Panc1 (cell line): ENCODE measurements around the gene WNK2.

Source experiments
- CTCF ChIP-seq: fragments of 450-650 bp; IDR thresholded peaks from 2 replicates; pipeline ENCODE4 v1.5.1; 2017; ENCODE audit warnings: mild to moderate bottlenecking
- POLR2AphosphoS5 ChIP-seq: IDR thresholded peaks from 2 replicates; pipeline ENCODE4 v1.6.1; 2012; ENCODE audit warnings: mild to moderate bottlenecking, low read depth, low read length, moderate library complexity
- SIN3A ChIP-seq: IDR thresholded peaks from 2 replicates; pipeline ENCODE4 v1.6.1; 2012; ENCODE audit warnings: low read depth, mild to moderate bottlenecking, low read length, moderate library complexity, borderline replicate concordance; ENCODE audit not compliant: insufficient read depth

- TF ChIP-seq CTCF (no peak), POLR2AphosphoS5 (no peak), SIN3A (no peak)
Measured at GRCh38 chr9:93230185-93230584, 46.2 kb downstream of the WNK2 start.
